Suprapubic skin (tissue), 4 donors: ENCODE data around the gene CLMP.

Source experiments
- CTCF ChIP-seq, 2 donors: fragments of 200-600 bp in 1 of 2; fragments of 450-650 bp in 1 of 2; sonication (generic) in 1 of 2; IDR thresholded peaks; one replicate each; pipeline ENCODE4 v1.5.1; 2016 to 2019; ENCODE audit warnings: antibody characterized with exemption in 2 of 2, mild to moderate bottlenecking in 1 of 2, moderate library complexity in 1 of 2
- EP300 ChIP-seq: sonication (generic); formaldehyde crosslinking; IDR thresholded peaks from one replicate; pipeline ENCODE4 v1.6.1; 2017; ENCODE audit warnings: antibody characterized with exemption
- POLR2A ChIP-seq, 2 donors: fragments of 450-650 bp; IDR thresholded peaks; one replicate each; pipeline ENCODE4 v1.6.1; 2017; ENCODE audit warnings: antibody characterized with exemption in 2 of 2, mild to moderate bottlenecking in 2 of 2, moderate library complexity in 2 of 2
- POLR2AphosphoS5 ChIP-seq, 3 donors: sonication (generic); formaldehyde crosslinking; IDR thresholded peaks; one replicate each; pipeline ENCODE4 v1.6.1; 2017; ENCODE audit warnings: antibody characterized with exemption in 3 of 3

DNA sequence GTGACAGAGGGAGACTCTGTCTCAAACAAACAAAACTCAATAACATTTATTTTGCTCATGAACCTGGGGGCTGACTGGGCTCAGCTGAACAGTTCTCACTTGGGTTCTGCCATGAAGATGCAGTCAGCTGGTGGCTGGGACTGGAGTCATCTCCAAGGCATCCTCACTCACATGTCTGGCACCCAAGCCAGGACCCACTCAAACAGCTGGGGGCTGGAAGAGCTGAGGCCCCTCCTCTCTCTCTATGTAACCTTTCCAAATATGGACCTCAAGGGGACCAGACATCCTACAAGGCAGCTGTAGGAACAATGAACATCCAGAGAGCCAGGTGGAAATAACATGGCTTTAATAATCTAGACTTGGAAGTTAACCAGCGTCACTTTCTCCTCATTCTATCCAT, 149.9 kb downstream of the CLMP start:
- TF ChIP-seq CTCF (IDR thresholded peaks at IDR 0.05) (no peak), EP300 (no peak), POLR2A (IDR thresholded peaks at IDR 0.05) (no peak), POLR2AphosphoS5 (IDR thresholded peaks at IDR 0.05) (no peak)
